ENCODE data around the gene ZDHHC17. TPM values are rescaled to one million over a fixed set of nuclear protein-coding genes. Genes with fewer than 3 reads are reported as not detected.

ZDHHC17 gene
- total RNA-seq, 1 donor from 2014 or later: 26.1 TPM

GRCh38 chr12:76864791-76865400 is 101.0 kb downstream of the ZDHHC17 start:
- TF ChIP-seq CTCF (IDR thresholded peaks at IDR 0.05; ENCODE audit: insufficient read depth, low read length, severe bottlenecking): no peak
- FAIRE-seq (no peak), DNase-seq (ENCODE audit: low read depth) (no peak)
- Histone ChIP-seq H3K4me3 (ENCODE audit: low read depth, low read length) (no peak overlapping the region), H3K27me3 (ENCODE audit: control insufficient read depth, insufficient read depth, low read length) (no peaks in the 10 kb centered on the region), H3K36me3 (ENCODE audit: control insufficient read depth, insufficient read depth, low read length) (peaks cover 1% of the 10 kb centered on the region)

- peaks cover 1% of the 10 kb centered on the region for H3K36me3 ChIP-seq (ENCODE audit: control insufficient read depth, insufficient read depth, low read length)
- no peak overlapping the region for H3K4me3 ChIP-seq (ENCODE audit: low read depth, low read length)
- FAIRE-seq (no peak), DNase-seq (ENCODE audit: low read depth) (no peak)
- no peak for TF ChIP-seq CTCF (IDR thresholded peaks at IDR 0.05; ENCODE audit: insufficient read depth, low read length, severe bottlenecking)
- no peaks in the 10 kb centered on the region for H3K27me3 ChIP-seq (ENCODE audit: control insufficient read depth, insufficient read depth, low read length)
Measured at GRCh38 chr12:76866151-76866567, 102.2 kb downstream of the ZDHHC17 start.

DNA sequence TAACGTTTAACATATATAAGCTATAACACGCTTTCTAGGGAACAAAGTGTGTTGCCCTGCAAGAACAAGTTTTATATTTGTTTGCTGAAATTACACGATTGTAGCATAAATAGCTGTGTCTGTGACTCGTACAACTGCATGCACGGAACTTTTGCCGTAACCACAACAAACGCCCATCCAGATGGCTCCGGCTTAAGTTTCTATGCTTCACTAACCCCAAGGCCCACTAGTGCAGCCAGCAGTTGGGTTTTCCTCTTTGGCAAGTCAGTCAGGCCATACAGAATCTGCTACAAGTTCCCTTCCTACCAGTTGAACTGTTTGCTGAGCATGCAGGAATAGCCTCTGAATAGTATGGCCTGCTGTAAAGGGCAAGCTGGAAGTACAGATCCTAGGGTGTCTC is 102.8 kb downstream of the ZDHHC17 start:
- Histone ChIP-seq H3K27me3 (ENCODE audit: control insufficient read depth, insufficient read depth, low read length) (no peaks in the 10 kb centered on the region), H3K36me3 (ENCODE audit: control insufficient read depth, insufficient read depth, low read length) (peaks cover 1% of the 10 kb centered on the region), H3K4me3 (ENCODE audit: low read depth, low read length) (no peak overlapping the region)
- FAIRE-seq (no peak), DNase-seq (ENCODE audit: low read depth) (no peak)
- TF ChIP-seq CTCF (IDR thresholded peaks at IDR 0.05; ENCODE audit: insufficient read depth, low read length, severe bottlenecking): no peak

DNA sequence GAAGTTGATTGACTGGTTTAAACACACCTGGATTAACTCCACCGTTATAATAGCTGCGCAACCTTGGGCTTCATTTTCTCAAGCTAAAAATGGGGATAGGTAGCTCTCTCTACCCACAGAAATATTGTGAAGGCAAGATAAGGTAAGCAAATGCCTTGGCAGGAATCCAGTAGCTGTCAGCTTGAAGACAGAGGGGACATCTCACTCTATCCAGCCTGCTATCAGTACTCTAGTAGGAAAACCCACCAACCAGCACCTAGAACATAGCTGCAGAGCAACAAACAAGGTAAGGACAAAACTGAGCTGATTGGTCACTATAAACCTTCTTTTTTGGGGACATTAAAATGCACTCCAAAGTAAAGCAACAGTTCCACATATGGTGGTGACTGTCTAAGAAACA is 107.2 kb downstream of the ZDHHC17 start:
- Histone ChIP-seq H3K4me3 (ENCODE audit: low read depth, low read length) (no peak overlapping the region), H3K36me3 (ENCODE audit: control insufficient read depth, insufficient read depth, low read length) (no peaks in the 10 kb centered on the region), H3K27me3 (ENCODE audit: control insufficient read depth, insufficient read depth, low read length) (no peaks in the 10 kb centered on the region)
- no peak for DNase-seq (ENCODE audit: low read depth)
- no peak for FAIRE-seq
- no peak for TF ChIP-seq CTCF (IDR thresholded peaks at IDR 0.05; ENCODE audit: insufficient read depth, low read length, severe bottlenecking)

GRCh38 chr12:76871742-76872141 is 107.8 kb downstream of the ZDHHC17 start:
- Histone ChIP-seq H3K36me3 (ENCODE audit: control insufficient read depth, insufficient read depth, low read length) (no peaks in the 10 kb centered on the region), H3K27me3 (ENCODE audit: control insufficient read depth, insufficient read depth, low read length) (no peaks in the 10 kb centered on the region), H3K4me3 (ENCODE audit: low read depth, low read length) (no peak overlapping the region)
- no peak for TF ChIP-seq CTCF (IDR thresholded peaks at IDR 0.05; ENCODE audit: insufficient read depth, low read length, severe bottlenecking)
- FAIRE-seq (no peak), DNase-seq (ENCODE audit: low read depth) (no peak)

GRCh38 chr12:76872415-76872814 is 108.5 kb downstream of the ZDHHC17 start:
- DNase-seq (ENCODE audit: low read depth) (no peak), FAIRE-seq (no peak)
- no peak for TF ChIP-seq CTCF (IDR thresholded peaks at IDR 0.05; ENCODE audit: insufficient read depth, low read length, severe bottlenecking)
- Histone ChIP-seq H3K4me3 (ENCODE audit: low read depth, low read length) (no peak overlapping the region), H3K27me3 (ENCODE audit: control insufficient read depth, insufficient read depth, low read length) (no peaks in the 10 kb centered on the region), H3K36me3 (ENCODE audit: control insufficient read depth, insufficient read depth, low read length) (no peaks in the 10 kb centered on the region)

Measured in bronchial epithelial cell (primary cell).